ENCODE results near the gene DOK6.
"Not testable (repeated sequence)": the region's sequence is repeated elsewhere in the genome, so short reads cannot be mapped to it uniquely, and the experiment has no call there.

Gene DOK6

GRCh38 chr18:69628774-69629359, 228.2 kb downstream of the DOK6 start:
- DNase-seq = no peak

GRCh38 chr18:69631281-69631680, 230.6 kb downstream of the DOK6 start:
- DNase-seq = no peak

GRCh38 chr18:69635482-69635881, 234.8 kb downstream of the DOK6 start:
- DNase-seq = no peak

- DNase-seq = no peak
These were observed 236.0 kb downstream of the DOK6 start for GRCh38 chr18:69636529-69637301.

- no peak for DNase-seq
These were observed 237.4 kb downstream of the DOK6 start for GRCh38 chr18:69638056-69638455.

GRCh38 chr18:69647702-69648101, 247.0 kb downstream of the DOK6 start:
- no peak for DNase-seq

GRCh38 chr18:69648486-69648885, 247.8 kb downstream of the DOK6 start:
- DNase-seq = no peak

- DNase-seq = no peak
These were observed 249.0 kb downstream of the DOK6 start for GRCh38 chr18:69649684-69650083.

- DNase-seq = no peak
These were observed 250.6 kb downstream of the DOK6 start for GRCh38 chr18:69651243-69651642.

- no peak for DNase-seq
These were observed 255.1 kb downstream of the DOK6 start for GRCh38 chr18:69655816-69656215.

- DNase-seq = no peak
These were observed 257.4 kb downstream of the DOK6 start for GRCh38 chr18:69658103-69658502.

GRCh38 chr18:69658685-69659084, 258.0 kb downstream of the DOK6 start:
- DNase-seq = no peak

- DNase-seq = no peak
These were observed 258.5 kb downstream of the DOK6 start for GRCh38 chr18:69659142-69659651.

GRCh38 chr18:69662090-69662489, 261.4 kb downstream of the DOK6 start:
- DNase-seq = not testable (repeated sequence)

GRCh38 chr18:69664399-69664798, 263.7 kb downstream of the DOK6 start:
- DNase-seq = no peak

GRCh38 chr18:69674292-69674877, 273.7 kb downstream of the DOK6 start:
- no peak for DNase-seq

- DNase-seq = no peak
These were observed 274.3 kb downstream of the DOK6 start for GRCh38 chr18:69674966-69675365.

- no peak for DNase-seq
These were observed 276.9 kb downstream of the DOK6 start for GRCh38 chr18:69677595-69677994.

- DNase-seq = no peak
These were observed 279.4 kb downstream of the DOK6 start for GRCh38 chr18:69680123-69680522.

- DNase-seq = no peak
These were observed 282.5 kb downstream of the DOK6 start for GRCh38 chr18:69683176-69683575.

GRCh38 chr18:69684789-69685188, 284.1 kb downstream of the DOK6 start:
- no peak for DNase-seq

GRCh38 chr18:69686861-69687260, 286.2 kb downstream of the DOK6 start:
- no peak for DNase-seq

GRCh38 chr18:69689121-69689759, 288.6 kb downstream of the DOK6 start:
- no peak for DNase-seq
